ENCODE results near the gene CRB2. TPM values are rescaled to one million over a fixed set of nuclear protein-coding genes. Genes with fewer than 3 reads are reported as not detected.

The CRB2 gene
- total and polyA plus RNA-seq, 2 donors (not counting 3 experiments of a cell fraction or from before 2014, with no cell fraction given): not detected

GRCh38 chr9:123309611-123310010 is 46.4 kb upstream of the CRB2 start:
- no peak overlapping the region for H3K4me3 ChIP-seq (replicated peaks in 1 of 3; ENCODE audit: insufficient read depth in 1 of 3, low read depth in 1 of 3, low read length in 3 of 3)
- POLR2A ChIA-PET: no interaction called here
- H3K9ac ChIP-seq (replicated peaks; ENCODE audit: extremely low read depth, insufficient read depth, low read length): no peak overlapping the region
- CTCF ChIA-PET: no interaction called here
- DNase-seq (ENCODE audit: low read depth, low spot score) (no peak), FAIRE-seq (no peak)
- intact Hi-C loops (cut with micrococcal nuclease): no loop called here
- no peaks in the 10 kb centered on the region for H3K79me2 ChIP-seq (ENCODE audit: control insufficient read depth, insufficient read depth, low read length)
- H3K9me1 ChIP-seq (replicated peaks; ENCODE audit: control insufficient read depth, extremely low read depth, insufficient read depth, low read length): no peaks in the 10 kb centered on the region
- no TSS peak for BruUV-seq (replicated peaks)
- peaks cover 2% of the 10 kb centered on the region in 2 experiments for H3K27me3 ChIP-seq (ENCODE audit: control insufficient read depth in 2 of 2, insufficient read depth in 2 of 2, low read length in 2 of 2)
- H3K36me3 ChIP-seq (ENCODE audit: control insufficient read depth in 2 of 2, extremely low read depth in 1 of 2, insufficient read depth in 2 of 2, low read length in 2 of 2): no peaks in the 10 kb centered on the region
- dilution Hi-C loops (cut with MboI; ENCODE audit: extremely low pct_ligation_motif_present, low sequenced_read_pairs): no loop called here
- H3K27ac ChIP-seq (ENCODE audit: insufficient read depth, low read depth, low read length): no peak overlapping the region
- no peak overlapping the region for H3K4me2 ChIP-seq (ENCODE audit: insufficient read depth, low read length)
- H3K4me1 ChIP-seq (ENCODE audit: control insufficient read depth, extremely low read depth, insufficient read depth, low read length): no peaks in the 10 kb centered on the region
- TF ChIP-seq POLR2A (IDR thresholded peaks at IDR 0.05; ENCODE audit: low read depth, low read length) (no peak), MAX (IDR thresholded peaks at IDR 0.05; ENCODE audit: insufficient read depth, insufficient read length) (no peak), CTCF (IDR thresholded peaks at IDR 0.05; ENCODE audit: extremely low read depth in 1 of 2, insufficient read depth in 1 of 2, low read depth in 1 of 2, low read length in 2 of 2) (no peak)
- no peaks in the 10 kb centered on the region for H3K9me3 ChIP-seq (replicated peaks; ENCODE audit: control insufficient read depth, insufficient read depth, low read length)
- no peak overlapping the region for H2AFZ ChIP-seq (ENCODE audit: low read depth, low read length)
- H4K20me1 ChIP-seq (replicated peaks; ENCODE audit: control insufficient read depth, extremely low read depth, insufficient read depth, low read length): no peaks in the 10 kb centered on the region

DNA sequence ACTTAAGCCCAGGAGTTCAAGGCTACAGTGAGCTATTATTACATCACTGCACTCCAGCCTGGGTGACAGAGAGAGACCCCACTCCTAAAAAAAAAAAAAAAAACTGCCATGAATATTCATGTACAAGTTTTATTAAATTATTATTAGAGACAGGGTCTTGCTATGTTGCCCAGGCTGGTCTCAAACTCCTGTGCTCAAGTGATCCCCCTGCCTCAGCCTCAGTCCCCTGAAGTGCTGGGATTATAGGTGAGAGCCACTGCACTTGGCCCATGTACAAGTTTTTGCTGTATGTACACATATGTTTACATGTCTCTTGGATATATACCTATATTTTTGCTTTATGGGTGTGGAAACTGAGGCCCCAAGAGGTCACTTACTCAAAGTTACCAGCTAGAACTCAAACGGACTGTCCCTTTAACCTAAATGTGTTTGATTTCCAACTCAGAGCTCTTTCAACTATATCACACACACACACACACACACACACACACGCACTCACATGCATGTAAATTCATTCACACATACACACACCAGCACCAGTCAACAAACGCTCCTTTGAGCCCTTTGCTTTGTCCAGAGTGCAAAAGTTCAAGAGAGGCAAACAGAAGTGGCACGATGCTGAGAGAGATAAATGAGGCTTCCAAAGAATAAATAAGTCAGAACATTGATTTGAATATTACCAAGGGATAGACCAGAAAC is 45.3 kb upstream of the CRB2 start:
- dilution Hi-C loops (cut with MboI; ENCODE audit: extremely low pct_ligation_motif_present, low sequenced_read_pairs): no loop called here
- Histone ChIP-seq H2AFZ (ENCODE audit: low read depth, low read length) (no peak overlapping the region), H3K9me1 (replicated peaks; ENCODE audit: control insufficient read depth, extremely low read depth, insufficient read depth, low read length) (no peaks in the 10 kb centered on the region), H3K9me3 (replicated peaks; ENCODE audit: control insufficient read depth, insufficient read depth, low read length) (no peaks in the 10 kb centered on the region), H3K36me3 (ENCODE audit: control insufficient read depth in 2 of 2, extremely low read depth in 1 of 2, insufficient read depth in 2 of 2, low read length in 2 of 2) (no peaks in the 10 kb centered on the region), H3K4me3 (replicated peaks in 1 of 3; ENCODE audit: insufficient read depth in 1 of 3, low read depth in 1 of 3, low read length in 3 of 3) (no peak overlapping the region), H3K4me2 (ENCODE audit: insufficient read depth, low read length) (no peak overlapping the region), H4K20me1 (replicated peaks; ENCODE audit: control insufficient read depth, extremely low read depth, insufficient read depth, low read length) (no peaks in the 10 kb centered on the region), H3K4me1 (ENCODE audit: control insufficient read depth, extremely low read depth, insufficient read depth, low read length) (no peaks in the 10 kb centered on the region), H3K79me2 (ENCODE audit: control insufficient read depth, insufficient read depth, low read length) (no peaks in the 10 kb centered on the region), H3K27ac (ENCODE audit: insufficient read depth, low read depth, low read length) (no peak overlapping the region), H3K9ac (replicated peaks; ENCODE audit: extremely low read depth, insufficient read depth, low read length) (no peak overlapping the region), H3K27me3 (ENCODE audit: control insufficient read depth in 2 of 2, insufficient read depth in 2 of 2, low read length in 2 of 2) (peaks cover 2% of the 10 kb centered on the region in 2 experiments)
- intact Hi-C loops (cut with micrococcal nuclease): no loop called here
- TF ChIP-seq FOS (IDR thresholded peaks at IDR 0.05; ENCODE audit: borderline replicate concordance, insufficient read depth, low read length): no peak
- no peak for TF ChIP-seq POLR2A (IDR thresholded peaks at IDR 0.05; ENCODE audit: low read depth, low read length)
- no peak for TF ChIP-seq JUN (IDR thresholded peaks at IDR 0.05; ENCODE audit: borderline replicate concordance, insufficient read depth, insufficient read length, low read depth)
- BruUV-seq (replicated peaks): no TSS peak
- DNase-seq (ENCODE audit: low read depth, low spot score) (no peak), FAIRE-seq (no peak)
- ChIA-PET POLR2A (interaction anchor here (0.7 kb wide), 1 partner anchor 20 kb away, joined by 3 read pairs; no protein-coding TSS in a partner anchor), CTCF (interaction anchor here (1.3 kb wide), 1 partner anchor 14 kb away, joined by 3 read pairs; no protein-coding TSS in a partner anchor)
